H4 (cell line): ENCODE measurements around the gene AREG. TPM values are rescaled to one million over a fixed set of nuclear protein-coding genes. Genes with fewer than 3 reads are reported as not detected.

Experiments
- DNase-seq: peaks from one replicate; pipeline ENCODE4 v3.0.0-alpha.2; 2015; ENCODE audit warnings: low spot score
- total RNA-seq: library from RNA; depleted of rRNA; stranded (reverse); fragments of >200 nt; shearing (Covaris generic); gene quantifications from 2 replicates; pipeline ENCODE4 v1.2.3, GENCODE V29; 2014

Gene AREG
- total RNA-seq, 1 experiment from 2014 or later: 0.91 TPM

DNA sequence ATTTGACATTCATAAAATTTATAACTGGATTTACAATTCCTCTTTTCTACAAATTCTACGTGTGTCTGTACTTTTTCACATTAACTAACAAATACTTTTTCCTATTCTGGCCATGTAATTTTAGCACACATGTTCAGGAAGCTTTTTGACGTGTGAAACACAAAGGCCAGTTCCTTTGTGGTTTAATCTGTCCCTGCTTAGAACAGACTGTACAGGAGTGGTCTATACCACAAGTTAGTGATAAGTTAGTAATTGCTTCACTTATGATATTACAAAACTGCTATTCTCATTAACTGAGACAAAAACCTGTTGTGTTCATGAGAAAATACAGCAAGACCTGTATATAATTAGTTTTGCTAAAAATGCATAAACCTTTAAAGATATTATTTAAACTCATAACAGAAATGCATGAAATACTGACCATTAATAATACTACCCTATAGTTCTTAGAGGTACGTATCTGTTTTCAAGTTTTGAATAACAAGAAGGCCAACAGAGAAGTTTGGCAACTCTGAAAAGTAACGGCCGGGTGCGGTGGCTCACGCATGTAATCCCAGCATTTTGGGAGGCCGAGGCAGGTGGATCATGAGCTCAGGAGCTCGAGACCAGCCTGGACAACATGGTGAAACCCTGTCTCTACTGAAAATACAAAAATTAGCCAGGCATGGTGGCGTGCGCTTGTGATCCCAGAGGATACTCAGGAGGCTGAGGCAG is 13.7 kb upstream of the AREG start:
- no peak for DNase-seq

DNA sequence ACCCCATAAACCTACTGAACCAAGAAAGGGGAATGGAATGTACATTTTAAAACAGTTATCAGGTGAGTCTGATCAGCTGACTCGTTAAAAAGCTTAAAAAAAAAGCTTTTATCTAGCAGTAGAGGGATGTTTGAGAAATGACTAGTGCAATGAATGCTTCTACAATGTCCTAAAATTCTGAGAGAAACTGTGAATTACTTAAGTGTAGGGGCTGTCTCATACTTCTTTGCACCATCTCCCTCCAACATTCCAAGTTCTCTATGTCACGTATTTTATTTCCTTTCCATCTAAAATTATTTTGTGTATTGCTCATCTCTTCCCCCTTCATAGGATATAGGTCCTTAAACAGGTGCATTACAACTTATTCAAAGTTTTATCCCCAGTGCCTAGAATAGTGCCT is 11.9 kb upstream of the AREG start:
- no peak for DNase-seq

DNA sequence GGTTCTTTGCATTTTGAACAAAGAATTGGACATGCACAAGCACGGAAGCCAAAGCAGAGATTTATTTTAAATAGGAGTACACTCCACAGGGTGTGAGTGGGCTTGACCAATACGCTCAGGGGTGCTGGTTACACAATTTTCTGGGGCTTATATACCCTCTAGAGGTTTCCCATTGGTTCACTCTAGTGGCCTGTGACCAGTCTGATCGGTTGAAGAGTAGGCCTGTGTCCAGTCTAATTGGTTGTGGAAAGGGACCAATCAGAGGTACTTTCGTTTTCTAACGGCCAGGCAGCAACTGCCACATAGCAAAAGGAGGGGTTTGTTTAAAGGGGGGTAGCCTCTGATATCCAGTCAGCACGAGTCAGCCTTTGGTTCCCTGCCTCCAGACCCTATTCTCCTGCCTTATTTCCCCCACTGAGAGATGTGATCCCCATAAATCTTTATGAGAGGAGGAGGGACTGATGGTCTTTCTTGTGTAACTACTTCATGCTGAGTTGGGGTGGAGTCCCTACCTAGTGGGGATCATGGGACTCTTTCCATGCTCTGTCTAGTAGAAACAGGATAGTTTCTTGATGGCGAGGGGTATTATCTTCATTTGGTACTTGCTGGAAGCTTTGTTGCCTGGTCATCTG is 11.3 kb upstream of the AREG start:
- peak; percentile 17 for DNase-seq

DNA sequence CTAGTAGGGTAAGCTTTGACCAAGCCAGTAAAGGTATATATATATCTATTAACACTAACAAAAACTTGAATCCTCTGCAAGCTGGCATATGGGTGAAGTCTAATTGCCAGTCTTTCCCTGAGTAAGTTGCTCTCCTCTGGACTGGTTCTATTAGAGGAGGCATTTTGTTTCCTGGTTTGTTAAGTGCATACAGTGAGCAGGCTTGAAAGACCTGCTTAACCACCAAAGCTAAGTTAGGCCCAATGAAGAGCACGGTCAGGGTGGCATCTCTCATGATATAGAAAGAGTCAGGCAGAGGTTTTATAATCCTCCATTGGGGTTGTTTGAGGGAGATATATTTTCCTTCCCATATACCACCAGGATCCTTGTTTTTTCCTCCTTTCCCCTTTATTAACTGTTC is 9.6 kb upstream of the AREG start:
- no peak for DNase-seq

DNA sequence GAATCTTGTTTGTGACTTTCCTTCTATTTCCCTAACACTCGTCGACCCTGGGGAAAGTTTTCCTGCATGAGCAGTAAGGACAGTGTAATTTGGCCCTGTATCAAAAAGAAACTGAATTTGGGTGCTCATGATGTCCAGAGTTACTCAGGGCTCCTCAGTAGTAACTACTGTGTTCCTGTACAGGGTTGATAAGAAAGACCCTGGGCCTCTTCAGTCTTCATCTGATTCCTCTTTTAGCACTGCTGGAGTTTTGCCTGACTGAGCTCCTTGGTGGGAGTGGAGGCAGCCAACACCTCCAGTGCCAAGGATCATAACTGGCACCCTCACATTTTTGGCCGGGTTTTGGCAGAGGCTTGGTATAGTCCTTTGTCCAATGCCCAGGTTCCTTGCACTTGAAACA is 7.1 kb upstream of the AREG start:
- no peak for DNase-seq

DNA sequence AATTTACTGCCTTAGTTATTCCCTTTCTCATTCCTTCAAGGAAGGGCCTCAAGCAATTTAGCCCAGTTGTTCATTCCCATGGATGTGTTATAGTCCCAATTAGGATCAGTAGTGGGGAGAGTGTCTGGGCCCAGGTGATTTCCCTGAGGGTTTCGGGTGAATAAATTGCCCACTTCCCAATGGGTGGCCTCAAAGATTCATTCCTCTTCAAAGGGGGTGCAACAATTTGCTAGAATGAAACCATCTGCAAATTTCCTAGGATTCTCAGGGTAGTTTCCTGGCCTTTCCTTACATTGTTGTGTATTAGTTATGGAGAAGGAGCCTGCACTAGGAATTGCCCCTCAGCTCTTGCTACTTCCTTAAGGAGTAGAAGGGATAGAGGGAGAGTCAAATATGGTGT is 6.3 kb upstream of the AREG start:
- DNase-seq: no peak

DNA sequence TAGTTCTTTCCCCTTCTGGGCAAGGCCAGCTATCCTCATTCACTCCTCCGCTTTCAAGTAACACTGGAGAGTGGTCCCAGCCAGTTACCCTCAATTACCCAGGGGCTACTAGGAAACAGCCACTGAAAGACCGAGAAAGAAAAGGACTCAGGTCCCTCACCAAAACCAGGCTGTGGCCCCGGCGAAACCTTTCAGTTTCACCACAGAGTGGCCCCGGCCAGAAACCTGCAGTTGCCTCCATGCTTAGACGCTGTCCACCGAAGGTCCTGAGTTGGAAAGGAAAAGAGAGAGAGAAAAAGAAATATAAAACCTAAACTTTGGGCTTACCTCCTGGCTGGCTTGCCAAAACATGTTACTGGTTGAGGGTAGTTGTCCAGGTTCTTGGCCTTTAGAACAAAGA is 5.0 kb upstream of the AREG start:
- no peak for DNase-seq

DNA sequence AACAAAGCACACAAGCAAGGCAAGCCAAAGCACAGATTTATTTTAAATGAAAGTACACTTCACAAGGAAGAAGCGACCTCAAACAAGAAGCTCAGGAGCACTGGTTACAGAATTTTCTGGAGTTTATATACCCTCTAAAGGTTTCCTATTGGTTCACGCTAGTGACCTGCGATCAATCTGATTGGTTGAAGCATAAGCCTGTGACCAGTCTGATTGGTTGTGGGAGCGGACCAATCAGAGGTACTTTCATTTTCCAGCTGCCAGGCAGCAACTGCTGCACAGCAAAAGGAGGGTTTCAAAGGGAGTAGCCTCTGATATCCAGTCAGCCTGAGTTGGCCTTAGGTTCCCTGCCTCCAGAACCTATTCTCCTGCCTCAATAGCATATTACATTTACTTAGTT is 4.6 kb upstream of the AREG start:
- peak; percentile 7 for DNase-seq

DNA sequence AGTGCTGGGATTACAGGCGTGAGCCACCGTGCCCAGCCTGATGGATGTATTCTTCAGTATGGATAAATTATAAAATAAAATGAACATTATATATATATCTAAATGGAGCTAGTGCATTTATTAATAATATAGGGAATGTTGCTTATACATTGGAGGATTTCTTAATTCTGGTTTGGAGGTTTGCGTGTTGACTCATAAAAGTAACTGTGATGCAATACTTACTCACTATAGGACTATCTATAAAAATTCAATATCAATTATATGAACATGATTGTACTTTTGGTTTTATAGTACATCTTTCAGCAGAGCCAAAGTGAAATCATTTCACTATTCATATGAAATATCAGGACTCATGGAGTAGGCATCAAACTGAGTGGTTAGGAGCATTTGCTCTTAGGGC is 3.2 kb upstream of the AREG start:
- DNase-seq: no peak

DNA sequence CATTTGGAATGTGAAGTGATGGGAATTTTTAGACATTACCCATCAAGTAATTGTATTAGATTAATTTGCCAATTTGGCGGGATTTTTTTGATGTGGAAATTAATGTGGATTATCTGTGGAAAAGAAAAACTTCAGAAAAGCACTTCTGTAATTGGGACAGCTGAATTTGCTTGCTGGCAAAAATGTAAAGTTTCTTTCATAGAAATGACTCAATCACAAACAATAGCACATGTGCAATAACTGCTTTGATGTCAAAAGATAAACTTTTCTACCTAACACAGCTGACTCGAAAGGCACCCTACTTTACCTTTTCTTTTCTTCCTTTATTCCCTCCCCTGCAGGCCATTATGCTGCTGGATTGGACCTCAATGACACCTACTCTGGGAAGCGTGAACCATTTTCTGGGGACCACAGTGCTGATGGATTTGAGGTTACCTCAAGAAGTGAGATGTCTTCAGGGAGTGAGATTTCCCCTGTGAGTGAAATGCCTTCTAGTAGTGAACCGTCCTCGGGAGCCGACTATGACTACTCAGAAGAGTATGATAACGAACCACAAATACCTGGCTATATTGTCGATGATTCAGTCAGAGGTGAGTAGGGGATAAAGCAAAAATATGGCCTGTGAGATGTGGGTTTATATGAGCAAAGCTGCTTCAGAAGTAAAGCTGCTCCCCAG is 1.4 kb downstream of the AREG start:
- no peak for DNase-seq

DNA sequence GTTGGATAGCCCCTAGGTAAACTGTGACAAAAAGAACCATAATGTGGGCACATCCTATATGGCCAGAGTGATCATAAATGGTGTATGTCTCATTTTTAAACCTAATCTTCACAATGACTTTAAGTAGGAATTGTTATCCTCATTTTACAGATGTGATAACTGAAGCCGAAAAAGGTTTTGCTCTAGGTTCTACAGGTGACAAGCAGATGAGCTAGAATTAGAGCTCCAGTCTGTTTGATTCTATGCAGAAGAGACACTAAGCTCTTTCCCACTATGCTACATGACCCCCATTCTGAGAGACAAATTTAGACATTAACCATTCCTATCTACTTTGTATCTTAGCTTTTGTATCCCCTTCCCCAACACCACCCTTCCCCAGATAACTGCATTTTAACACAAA is 2.0 kb downstream of the AREG start:
- no peak for DNase-seq

DNA sequence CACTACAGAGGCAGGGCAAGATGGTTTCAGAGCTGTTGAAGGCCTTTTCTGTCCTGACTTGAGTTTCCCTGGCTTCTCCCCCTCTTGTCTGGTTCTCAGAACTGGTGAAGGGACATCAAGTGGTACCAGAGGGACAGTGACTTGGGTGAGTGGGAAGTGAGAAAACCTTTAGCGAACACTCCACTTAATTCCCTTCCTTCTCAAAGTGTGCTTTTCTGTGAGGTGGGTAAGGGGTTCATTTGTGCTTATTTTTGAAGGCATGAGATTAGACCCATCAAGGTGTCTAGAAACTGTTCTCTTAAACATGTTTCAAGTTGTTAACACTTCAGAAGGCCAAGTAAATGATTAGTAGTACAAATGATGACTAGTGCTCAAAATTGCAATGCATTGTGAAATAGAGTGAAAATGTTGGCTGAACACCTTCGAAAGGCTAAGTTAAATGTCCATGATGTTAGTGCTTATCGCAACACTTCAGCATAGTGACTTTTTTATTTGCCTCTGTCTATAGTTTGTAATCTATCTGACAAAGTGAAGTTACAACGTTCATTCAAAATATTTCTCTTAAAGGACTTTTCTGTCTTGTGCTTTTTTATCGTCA is 2.8 kb downstream of the AREG start:
- no peak for DNase-seq

DNA sequence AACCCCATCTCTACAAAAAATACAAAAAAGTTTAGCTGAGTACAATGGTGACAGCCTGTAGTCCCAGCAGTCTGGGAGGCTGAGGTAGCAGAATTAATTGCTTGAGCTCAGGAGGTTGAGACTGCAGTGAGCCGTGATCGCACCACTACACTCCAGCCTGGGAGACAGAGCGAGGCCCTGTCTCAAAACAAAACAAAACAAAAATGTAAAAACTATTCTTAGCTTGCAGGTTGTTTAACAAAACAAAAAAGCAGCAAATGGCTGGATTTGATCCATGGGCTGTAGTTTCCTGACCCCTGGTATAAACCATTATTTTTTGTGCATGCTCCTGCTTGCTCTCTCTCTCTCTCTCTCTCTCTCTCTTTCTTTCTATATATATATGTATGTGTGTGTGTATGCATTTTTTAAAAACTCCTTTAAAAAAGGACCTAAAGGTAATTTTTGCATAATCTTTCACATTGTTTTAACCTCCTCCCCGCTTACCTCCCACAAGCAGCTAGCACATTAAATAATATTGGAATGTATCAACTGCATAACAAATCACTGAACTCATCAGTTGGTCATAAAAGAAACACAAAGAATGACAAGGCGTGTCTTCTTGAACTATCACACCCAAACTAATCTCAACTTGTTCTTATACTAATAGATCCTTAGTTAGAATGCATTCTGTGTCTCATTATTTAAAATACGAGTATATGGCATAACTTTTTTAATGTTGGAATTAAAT is 4.8 kb downstream of the AREG start:
- DNase-seq: no peak

DNA sequence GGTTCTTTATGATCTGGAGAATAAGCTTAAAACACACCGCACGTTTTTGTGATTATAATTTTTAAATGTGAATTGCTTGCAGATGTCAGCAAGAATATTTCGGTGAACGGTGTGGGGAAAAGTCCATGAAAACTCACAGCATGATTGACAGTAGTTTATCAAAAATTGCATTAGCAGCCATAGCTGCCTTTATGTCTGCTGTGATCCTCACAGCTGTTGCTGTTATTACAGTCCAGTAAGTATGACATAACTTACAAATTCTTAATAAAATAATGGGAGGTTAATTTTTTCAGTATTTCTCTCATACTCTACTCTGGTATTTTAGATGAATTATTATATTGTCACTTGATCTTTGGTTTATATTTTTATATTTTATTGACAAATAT is 5.4 kb downstream of the AREG start:
- DNase-seq: no peak

DNA sequence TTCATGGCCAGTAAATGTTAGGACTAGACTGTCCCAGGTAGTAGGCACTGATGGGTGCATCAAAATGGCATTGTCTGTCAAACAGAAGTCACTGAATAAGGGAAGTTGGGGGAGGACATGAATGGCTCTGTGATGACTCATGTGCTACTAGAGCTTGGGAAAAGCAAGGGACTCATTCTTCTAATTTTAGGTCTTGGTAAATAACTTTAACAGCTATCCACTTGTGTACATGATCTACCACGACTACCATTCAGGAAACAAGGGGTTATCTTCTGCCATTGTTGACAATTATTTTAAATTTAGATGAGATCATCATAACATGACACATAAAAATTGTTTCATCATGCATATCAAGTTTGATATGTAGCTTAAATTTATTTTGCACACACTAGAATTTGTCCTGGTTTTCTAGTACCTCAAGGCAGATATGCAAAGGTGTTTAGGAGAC is 6.3 kb downstream of the AREG start:
- DNase-seq: peak; percentile 26

DNA sequence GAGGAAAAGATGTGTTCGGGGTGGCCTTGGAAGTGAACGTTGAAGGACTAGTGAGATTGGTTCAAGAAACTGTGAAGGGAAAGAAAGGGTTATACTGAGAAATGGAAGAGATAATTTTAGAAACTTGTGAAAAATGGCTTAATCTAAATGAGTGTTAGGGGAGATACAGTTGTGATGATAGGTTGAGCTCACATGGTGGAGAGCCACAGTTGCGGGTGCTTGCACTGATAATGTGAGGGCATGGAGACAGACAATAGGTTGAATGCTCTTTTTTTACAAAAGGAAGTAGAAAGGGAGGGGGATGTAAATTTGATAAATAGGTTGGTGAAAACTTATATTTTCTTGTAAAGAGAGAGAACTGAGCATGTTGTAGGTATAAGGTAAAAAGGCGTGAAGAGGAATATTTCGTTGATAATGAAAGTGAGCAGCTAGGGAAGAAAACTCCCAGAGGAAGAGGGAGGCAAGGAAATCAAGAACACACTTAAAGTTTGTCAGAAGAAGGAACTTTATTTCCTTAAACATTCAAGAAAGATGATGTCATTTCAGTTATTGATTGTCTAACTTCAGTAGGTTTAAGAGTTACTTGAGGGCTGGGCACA is 8.2 kb downstream of the AREG start:
- DNase-seq: no peak

DNA sequence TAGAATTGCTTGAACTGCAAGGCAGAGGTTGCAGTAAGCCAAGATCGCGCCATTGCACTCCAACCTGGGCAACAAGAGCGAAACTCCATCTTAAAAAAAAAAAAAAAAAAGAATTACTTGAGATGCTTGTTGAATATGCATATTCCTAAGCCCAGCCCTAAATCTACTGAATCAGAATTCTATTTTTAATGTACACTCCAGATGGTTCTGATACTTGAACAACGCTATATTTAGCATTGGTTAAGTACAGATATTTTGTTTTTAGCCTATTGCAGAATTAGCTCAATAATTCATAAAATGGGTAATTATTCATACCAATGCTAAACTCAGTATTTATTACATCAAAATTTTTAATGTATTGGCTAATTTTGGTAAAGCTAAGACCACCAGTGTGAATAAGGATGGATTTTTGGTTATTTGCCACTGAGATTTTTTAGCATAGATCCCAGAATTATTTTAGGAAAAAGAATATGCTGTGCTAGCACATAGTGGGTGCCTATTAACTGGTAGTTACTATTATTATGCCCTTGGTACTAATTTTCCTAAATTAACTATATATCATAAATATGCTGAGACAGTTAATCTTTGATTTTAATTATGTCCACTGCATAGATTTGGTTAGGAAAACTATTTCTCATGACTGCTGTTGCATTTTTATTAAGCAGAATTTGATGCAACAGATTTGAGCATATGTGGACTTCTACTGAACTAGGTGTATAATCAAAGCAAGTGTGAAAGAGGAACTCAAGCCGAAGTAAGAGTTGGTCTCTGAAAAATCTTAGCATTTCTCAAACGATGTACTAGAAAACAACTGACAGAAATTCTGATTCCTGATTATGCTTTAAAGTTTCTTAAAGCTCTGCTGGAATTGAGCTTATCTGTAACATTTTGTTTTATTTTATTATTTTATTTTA is 9.2 kb downstream of the AREG start:
- no peak for DNase-seq

DNA sequence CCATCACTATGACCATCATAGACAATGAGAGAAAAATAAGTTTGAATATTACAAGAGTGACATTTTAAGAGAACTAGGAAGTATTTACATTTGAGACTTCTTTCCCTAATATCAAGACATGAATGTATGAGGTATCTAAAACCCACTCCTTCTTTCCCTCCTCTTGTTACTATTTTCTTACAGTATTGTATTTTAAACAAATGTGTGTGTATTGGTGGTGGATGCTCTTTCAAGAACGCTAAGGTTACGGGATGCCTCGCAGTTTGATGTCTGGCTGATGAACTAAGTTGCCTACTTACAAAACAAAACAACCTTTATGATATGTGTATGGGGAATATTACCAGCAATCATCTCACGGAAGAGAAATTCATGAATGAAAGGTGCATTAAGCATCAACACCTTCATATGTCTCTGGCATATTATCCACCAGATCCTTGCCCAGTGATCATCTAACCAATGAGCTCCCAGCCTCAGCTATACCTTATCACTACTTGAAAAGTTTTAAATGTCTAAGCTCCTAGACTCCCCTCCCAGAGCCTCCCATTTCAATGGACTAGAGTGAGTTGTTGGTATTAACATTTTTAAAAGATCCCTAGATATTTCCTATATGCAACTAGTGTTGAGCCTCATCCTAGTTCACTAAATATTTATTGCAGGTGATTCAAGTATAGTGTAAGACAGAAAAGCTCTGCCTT is 10.6 kb downstream of the AREG start:
- no peak for DNase-seq

DNA sequence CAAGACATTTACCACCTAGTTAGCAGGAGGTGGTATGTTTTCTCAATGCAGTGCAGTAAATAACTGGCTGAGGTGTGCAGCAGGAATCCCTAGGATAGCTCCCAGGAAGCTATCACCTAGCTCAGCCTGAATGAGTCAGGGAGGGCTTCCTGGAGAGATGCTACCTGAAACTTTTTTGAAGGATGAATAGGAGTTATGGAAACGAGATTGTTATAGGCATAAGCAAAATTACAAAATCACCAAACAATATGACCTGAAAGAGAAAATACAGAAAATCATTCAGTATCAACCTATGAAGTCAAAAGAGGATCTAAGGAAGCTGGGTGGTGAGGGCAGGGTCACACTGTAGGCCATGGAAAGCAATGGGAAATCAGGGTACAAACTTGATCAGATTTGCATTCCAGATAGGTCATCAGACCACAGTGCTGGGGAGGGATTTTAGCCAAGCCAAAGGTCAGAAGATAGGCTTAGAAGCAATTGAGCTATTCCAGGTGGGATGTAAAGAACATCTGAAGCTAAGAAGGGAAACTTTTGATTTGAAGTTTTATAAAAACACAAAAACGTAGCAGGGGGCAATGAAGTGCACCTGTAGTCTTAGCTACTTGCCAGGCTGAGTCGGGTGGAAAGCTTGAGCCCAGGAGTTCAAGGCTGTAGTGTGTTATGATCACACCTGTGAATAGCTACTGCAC is 11.3 kb downstream of the AREG start:
- no peak for DNase-seq
